ENCODE data around the gene CUBN. TPM values are rescaled to one million over a fixed set of nuclear protein-coding genes. Genes with fewer than 3 reads are reported as not detected.

Gene CUBN
- total RNA-seq, 1 experiment from 2014 or later = 0.46 TPM

- TF ChIP-seq MLX (CRISPR knock-in tag; IDR thresholded peaks at IDR 0.05) (no peak), ATF3 (CRISPR knock-in tag; conservative IDR thresholded peaks at IDR 0.05) (no peak), ZBTB21 (CRISPR knock-in tag; IDR thresholded peaks at IDR 0.05; ENCODE audit: borderline replicate concordance) (no peak), TCF7 (CRISPR knock-in tag; IDR thresholded peaks at IDR 0.05; ENCODE audit: low read depth) (no peak), MXD4 (CRISPR knock-in tag; IDR thresholded peaks at IDR 0.05; ENCODE audit: borderline replicate concordance) (no peak), PRRX2 (CRISPR knock-in tag; IDR thresholded peaks at IDR 0.05) (no peak), ZNF317 (CRISPR knock-in tag; IDR thresholded peaks at IDR 0.05; ENCODE audit: borderline replicate concordance, low read depth) (no peak), SMAD4 (CRISPR knock-in tag; IDR thresholded peaks at IDR 0.05) (no peak), TP53 (CRISPR knock-in tag; IDR thresholded peaks at IDR 0.05) (no peak), HMGA2 (CRISPR knock-in tag; IDR thresholded peaks at IDR 0.05) (no peak), CDX4 (CRISPR knock-in tag; IDR thresholded peaks at IDR 0.05; ENCODE audit: borderline replicate concordance) (no peak)
Measured at GRCh38 chr10:16852624-16853023, 277.0 kb downstream of the CUBN start.

GRCh38 chr10:16848562-16849154 lies 281.0 kb downstream of the CUBN start:
- Mint-ChIP-seq H3K27me3 (ENCODE audit: low read depth) (no peaks in the 10 kb centered on the region), H3K4me1 (peaks cover 24% of the 10 kb centered on the region), H3K27ac (no peak overlapping the region; the same call in 1 of the 2 replicates), H3K9me3 (no peaks in the 10 kb centered on the region), H3K36me3 (no peaks in the 10 kb centered on the region), H3K4me3 (no peak overlapping the region)
- ATAC-seq = no peak
- ChIA-PET CTCF (no interaction called here), POLR2A (interaction anchor here (0.6 kb wide), 2 partner anchors 8 to 229 kb away, joined by 3 to 4 read pairs; no protein-coding TSS in a partner anchor)
- DNase-seq (ENCODE audit: low spot score) = no peak
- no peak for TF ChIP-seq MAX (CRISPR knock-in tag; IDR thresholded peaks at IDR 0.05)
- TF ChIP-seq JUN (CRISPR knock-in tag; IDR thresholded peaks at IDR 0.05) = no peak
- no peak for TF ChIP-seq ZBTB43 (CRISPR knock-in tag; IDR thresholded peaks at IDR 0.05)
- TF ChIP-seq NFE2L1 (CRISPR knock-in tag; IDR thresholded peaks at IDR 0.05) = no peak
- TF ChIP-seq NR2C2 (CRISPR knock-in tag; IDR thresholded peaks at IDR 0.05) = no peak
- TF ChIP-seq ZNF416 (CRISPR knock-in tag; IDR thresholded peaks at IDR 0.05) = no peak
- no peak for TF ChIP-seq ESRRA (CRISPR knock-in tag; IDR thresholded peaks at IDR 0.05; ENCODE audit: borderline replicate concordance)
- TF ChIP-seq ZNF138 (CRISPR knock-in tag; conservative IDR thresholded peaks at IDR 0.05) = no peak
- no peak for TF ChIP-seq ATF1 (CRISPR knock-in tag; IDR thresholded peaks at IDR 0.05)

More at GRCh38 chr10:16852624-16853023, 277.0 kb downstream of the CUBN start:
- peaks cover 51% of the 10 kb centered on the region for H3K4me1 Mint-ChIP-seq
- H3K27ac Mint-ChIP-seq = no peak overlapping the region
- no peaks in the 10 kb centered on the region for H3K27me3 Mint-ChIP-seq (ENCODE audit: low read depth)
- CTCF ChIA-PET = interaction anchor here (0.6 kb wide), 1 partner anchor 442 kb away, joined by 3 read pairs; no protein-coding TSS in a partner anchor
- H3K36me3 Mint-ChIP-seq = no peaks in the 10 kb centered on the region
- no peak overlapping the region for H3K4me3 Mint-ChIP-seq
- POLR2A ChIA-PET = no interaction called here
- H3K9me3 Mint-ChIP-seq = no peaks in the 10 kb centered on the region
- ATAC-seq (no peak), DNase-seq (ENCODE audit: low spot score) (no peak)

GRCh38 chr10:16847644-16848043 lies 282.0 kb downstream of the CUBN start:
- POLR2A ChIA-PET = no interaction called here
- TF ChIP-seq ARID4B (CRISPR knock-in tag; IDR thresholded peaks at IDR 0.05; ENCODE audit: borderline replicate concordance) (no peak), CREM (CRISPR knock-in tag; IDR thresholded peaks at IDR 0.05) (no peak), NR3C1 (CRISPR knock-in tag; conservative IDR thresholded peaks at IDR 0.05; ENCODE audit: low read depth) (no peak), ZBTB43 (CRISPR knock-in tag; IDR thresholded peaks at IDR 0.05) (no peak)

More at GRCh38 chr10:16847644-16848043, 282.0 kb downstream of the CUBN start:
- Mint-ChIP-seq H3K27ac (no peak overlapping the region), H3K27me3 (ENCODE audit: low read depth) (no peaks in the 10 kb centered on the region), H3K9me3 (no peaks in the 10 kb centered on the region), H3K4me1 (peaks cover 20% of the 10 kb centered on the region), H3K36me3 (no peaks in the 10 kb centered on the region), H3K4me3 (no peak overlapping the region)
- ATAC-seq (no peak), DNase-seq (ENCODE audit: low spot score) (no peak)
- CTCF ChIA-PET = no interaction called here

Measured in WTC11 (cell line).